Neural progenitor cell (in vitro differentiated cells): ENCODE data around the gene ACOXL.

Source experiments
- EZH2 ChIP-seq: fragments of 200-600 bp; sonication (generic); IDR thresholded peaks from 2 replicates; pipeline ENCODE4 v1.6.1; 2017; ENCODE audit warnings: antibody characterized with exemption, mild to moderate bottlenecking, moderate library complexity
- EZH2phosphoT487 ChIP-seq: fragments of 200-600 bp; sonication (generic); IDR thresholded peaks from 2 replicates; pipeline ENCODE4 v1.6.1; 2017; ENCODE audit warnings: antibody characterized with exemption

- TF ChIP-seq EZH2phosphoT487 (no peak), EZH2 (no peak)
Measured at GRCh38 chr2:111015283-111015995, 283.1 kb downstream of the ACOXL start.
